Liver (tissue), 3 donors: ENCODE data around the gene SLC44A3.

Experiments used
- REST ChIP-seq: IDR thresholded peaks from 2 replicates; pipeline ENCODE4 v1.6.1; 2016; ENCODE audit warnings: antibody characterized with exemption, mild to moderate bottlenecking
- SP1 ChIP-seq: IDR thresholded peaks from 2 replicates; pipeline ENCODE4 v1.6.1; 2018; ENCODE audit warnings: antibody characterized with exemption, mild to moderate bottlenecking
- TAF1 ChIP-seq: conservative IDR thresholded peaks from 2 replicates; pipeline ENCODE4 v1.6.1; 2016; ENCODE audit warnings: antibody characterized with exemption, mild to moderate bottlenecking
- TF ChIP-seq, protein P1 (sequence below): fragments of 150-350 bp; IDR thresholded peaks from 2 replicates; pipeline ENCODE4 v1.5.1; 2017; ENCODE audit warnings: improper control_type of control experiment, low read depth, low read length; ENCODE audit not compliant: missing input control
- TF ChIP-seq, protein P2 (sequence below): IDR thresholded peaks from 2 replicates; pipeline ENCODE4 v1.6.1; 2016; ENCODE audit warnings: antibody characterized with exemption
- donor health status: healthy.
- donor health status: healthy.

GRCh38 chr1:94935034-94935433 is 114.9 kb downstream of the SLC44A3 start:
- TF ChIP-seq SP1: no peak
- TF ChIP-seq REST: no peak
- TF ChIP-seq TAF1: no peak
- TF ChIP-seq, protein P1, sequence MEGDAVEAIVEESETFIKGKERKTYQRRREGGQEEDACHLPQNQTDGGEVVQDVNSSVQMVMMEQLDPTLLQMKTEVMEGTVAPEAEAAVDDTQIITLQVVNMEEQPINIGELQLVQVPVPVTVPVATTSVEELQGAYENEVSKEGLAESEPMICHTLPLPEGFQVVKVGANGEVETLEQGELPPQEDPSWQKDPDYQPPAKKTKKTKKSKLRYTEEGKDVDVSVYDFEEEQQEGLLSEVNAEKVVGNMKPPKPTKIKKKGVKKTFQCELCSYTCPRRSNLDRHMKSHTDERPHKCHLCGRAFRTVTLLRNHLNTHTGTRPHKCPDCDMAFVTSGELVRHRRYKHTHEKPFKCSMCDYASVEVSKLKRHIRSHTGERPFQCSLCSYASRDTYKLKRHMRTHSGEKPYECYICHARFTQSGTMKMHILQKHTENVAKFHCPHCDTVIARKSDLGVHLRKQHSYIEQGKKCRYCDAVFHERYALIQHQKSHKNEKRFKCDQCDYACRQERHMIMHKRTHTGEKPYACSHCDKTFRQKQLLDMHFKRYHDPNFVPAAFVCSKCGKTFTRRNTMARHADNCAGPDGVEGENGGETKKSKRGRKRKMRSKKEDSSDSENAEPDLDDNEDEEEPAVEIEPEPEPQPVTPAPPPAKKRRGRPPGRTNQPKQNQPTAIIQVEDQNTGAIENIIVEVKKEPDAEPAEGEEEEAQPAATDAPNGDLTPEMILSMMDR: no peak
- TF ChIP-seq, protein P2, sequence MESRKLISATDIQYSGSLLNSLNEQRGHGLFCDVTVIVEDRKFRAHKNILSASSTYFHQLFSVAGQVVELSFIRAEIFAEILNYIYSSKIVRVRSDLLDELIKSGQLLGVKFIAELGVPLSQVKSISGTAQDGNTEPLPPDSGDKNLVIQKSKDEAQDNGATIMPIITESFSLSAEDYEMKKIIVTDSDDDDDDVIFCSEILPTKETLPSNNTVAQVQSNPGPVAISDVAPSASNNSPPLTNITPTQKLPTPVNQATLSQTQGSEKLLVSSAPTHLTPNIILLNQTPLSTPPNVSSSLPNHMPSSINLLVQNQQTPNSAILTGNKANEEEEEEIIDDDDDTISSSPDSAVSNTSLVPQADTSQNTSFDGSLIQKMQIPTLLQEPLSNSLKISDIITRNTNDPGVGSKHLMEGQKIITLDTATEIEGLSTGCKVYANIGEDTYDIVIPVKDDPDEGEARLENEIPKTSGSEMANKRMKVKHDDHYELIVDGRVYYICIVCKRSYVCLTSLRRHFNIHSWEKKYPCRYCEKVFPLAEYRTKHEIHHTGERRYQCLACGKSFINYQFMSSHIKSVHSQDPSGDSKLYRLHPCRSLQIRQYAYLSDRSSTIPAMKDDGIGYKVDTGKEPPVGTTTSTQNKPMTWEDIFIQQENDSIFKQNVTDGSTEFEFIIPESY: no peak
